Stimulated activated CD4-positive, alpha-beta T cell treated with anti-CD3 and anti-CD28 coated beads, TNF-alpha, amount 100 ng/mL, for 48 hours (primary cell): ENCODE measurements around the gene ADAMTS17.
"Not testable (repeated sequence)": the region's sequence is repeated elsewhere in the genome, so short reads cannot be mapped to it uniquely, and the experiment has no call there.

ENCODE experiments used
- DNase-seq, 3 donors: peaks; one replicate each; pipeline ENCODE4 v3.0.0-alpha.2; 2020; ENCODE audit warnings: low read depth in 3 of 3

Gene ADAMTS17

DNA sequence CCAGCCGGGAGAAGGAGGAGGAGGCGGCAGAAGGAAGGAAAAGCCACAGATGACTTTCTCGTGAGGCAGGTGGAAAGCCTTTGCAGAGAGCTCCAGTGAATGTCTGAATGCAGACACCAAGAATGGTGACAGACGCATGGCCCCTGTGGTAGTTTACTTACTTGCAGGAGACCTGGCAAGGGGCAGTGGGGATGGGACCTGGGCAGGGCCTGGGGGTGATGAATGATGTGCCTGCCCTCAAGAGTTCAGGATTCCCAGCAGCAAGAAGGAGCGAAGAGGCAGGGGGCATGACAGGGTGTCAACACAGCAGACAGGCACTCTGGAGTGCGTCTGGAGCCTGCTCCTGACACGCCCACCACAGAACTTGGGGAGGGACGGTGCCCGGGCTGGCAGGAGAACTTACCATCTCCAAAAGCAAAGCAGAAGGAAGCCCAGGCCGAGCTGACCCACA lies 348.1 kb downstream of the ADAMTS17 start:
- DNase-seq = no peak

DNA sequence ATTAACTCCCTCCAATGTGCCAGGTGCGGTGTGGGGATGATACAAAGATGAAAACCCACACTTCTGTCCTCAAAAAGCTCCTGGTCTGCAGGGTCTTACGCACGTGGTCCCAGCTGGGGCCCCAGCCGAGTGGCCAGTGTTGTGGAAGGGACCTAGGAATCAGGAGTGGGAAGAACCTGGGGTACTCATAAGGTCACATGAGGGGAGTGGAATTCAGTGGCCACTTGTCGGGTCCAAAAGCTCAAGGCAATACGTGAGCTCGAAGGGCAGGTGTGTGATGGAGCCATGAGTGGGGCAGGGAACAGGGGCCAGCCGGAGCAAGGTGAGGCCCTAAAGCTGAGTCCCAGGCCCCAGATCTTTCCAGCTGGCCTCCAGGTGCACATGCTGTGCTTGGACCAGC lies 348.5 kb downstream of the ADAMTS17 start:
- DNase-seq = no peak

DNA sequence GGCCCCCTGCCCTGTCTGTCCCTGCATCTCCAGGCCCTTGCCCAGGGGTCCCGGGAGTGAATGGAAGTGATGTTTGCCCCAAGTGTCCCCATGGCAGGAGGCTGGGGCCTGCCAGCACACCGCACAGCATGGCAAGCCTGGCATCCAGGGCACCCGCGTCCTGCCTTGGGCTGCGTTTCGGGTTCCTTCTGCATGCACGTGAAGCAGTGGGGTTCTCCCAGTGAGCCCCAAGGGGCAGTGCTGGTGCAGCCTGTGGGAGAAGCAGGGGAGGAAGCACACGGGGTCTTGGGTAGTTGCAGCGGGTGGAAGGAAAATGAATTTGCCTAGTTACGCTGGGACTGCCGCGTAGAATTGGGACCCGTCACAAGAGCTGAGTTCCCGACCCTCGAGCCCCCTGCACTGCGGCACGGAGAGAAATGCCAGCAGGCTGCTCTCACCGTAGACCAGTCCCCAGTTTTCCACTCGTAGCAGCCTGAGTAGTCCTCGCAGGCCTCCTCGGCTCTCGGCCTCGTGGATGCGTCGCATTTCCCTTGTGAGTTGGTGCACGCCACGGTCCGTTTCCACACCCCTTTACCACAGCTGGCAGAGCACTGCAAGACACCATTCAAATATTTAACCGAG lies 349.1 kb downstream of the ADAMTS17 start:
- DNase-seq = no peak

DNA sequence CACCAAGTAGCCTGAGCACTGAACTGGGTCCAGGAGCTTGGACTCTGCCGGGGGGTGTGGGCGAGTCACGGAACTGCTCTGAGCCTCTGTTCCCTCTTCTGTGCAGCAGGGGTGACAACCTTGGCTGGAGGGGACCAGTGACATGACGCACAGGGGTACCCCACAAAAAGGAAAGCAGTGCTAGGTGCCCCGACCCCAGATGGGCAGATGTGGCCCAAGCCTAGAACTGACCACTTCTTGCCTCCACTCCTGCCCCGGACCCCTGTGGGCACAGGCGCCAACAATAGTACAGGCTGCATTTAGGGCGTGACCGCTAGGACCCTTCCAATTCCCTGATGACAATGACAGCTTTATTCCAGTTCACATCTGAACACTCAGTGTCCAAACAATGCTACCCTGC lies 352.7 kb downstream of the ADAMTS17 start:
- no peak for DNase-seq

DNA sequence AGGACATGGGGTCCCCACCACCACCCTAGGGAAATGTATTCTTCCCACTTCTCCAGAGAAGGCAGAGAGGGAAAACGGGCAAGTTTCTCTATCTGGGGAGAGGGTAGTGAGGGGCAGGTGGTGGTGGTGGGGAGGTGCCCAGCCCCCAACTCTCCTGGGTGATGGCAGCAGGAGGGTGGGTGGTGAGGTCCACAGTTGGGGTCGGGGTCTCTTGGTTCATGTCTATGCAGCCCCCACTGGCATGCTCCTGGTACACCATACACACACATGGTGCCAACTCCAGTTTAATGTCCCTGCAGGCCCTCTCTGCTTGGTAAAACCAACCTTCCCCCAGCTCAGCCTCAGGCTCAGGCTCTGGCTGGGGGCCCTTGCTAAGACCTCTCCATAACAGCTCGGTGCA lies 354.1 kb downstream of the ADAMTS17 start:
- DNase-seq = no peak

DNA sequence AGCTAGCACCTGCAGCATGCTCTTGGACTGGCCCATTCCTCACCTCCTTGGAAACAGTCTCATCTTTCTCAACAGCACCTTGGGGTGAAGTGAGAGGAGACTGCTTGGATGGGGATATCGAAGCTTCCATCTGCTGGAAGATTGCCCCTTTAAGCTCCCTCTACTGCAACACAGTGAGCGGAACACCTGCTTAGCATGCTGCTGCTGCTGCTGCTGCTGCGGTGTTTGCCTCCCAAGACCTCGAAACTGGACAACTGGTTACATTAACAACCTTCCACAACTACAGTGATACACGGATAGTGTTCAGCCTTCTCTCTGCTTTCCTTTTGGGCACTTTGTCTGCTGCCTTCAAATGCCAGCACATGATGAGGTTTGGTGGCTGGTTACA lies 354.7 kb downstream of the ADAMTS17 start:
- no peak for DNase-seq

DNA sequence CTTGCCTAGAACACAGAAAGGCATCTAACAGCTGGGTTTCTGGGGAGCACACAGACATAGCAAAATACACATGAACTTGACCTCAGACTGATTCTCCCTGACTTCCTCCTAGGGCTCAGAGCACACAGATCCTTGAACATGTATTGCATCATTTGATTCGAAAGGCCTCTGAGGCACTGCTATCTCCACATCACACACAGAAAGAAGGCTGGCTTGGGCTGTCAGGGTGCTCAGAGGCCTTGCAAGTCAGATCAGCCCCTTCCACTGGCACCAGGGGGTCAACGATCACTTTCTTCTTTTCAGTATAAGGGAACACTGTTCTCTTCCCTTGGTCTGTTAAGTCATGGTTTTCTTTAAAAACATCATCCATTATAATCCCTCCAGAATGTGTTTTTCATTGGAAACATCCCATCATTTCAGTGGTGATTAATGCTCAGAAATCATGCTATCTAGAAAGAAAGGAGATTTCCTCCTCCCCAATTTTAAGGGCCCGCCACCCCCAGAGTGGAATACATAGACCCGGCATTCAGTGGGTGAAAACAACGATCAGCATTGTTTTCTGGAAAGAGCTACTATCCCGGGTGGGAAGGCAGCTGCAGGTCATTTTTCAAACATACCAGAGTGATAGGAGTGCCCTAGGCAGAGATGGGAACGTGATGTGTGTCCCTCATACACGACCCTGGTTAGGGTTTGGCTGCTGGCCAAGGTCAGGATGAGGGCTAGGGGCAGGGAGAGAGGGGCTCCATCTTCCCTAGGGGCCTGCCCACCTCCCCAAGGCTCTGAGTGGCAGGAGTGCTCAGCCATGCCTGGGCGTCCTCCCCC lies 355.3 kb downstream of the ADAMTS17 start:
- DNase-seq = no peak

DNA sequence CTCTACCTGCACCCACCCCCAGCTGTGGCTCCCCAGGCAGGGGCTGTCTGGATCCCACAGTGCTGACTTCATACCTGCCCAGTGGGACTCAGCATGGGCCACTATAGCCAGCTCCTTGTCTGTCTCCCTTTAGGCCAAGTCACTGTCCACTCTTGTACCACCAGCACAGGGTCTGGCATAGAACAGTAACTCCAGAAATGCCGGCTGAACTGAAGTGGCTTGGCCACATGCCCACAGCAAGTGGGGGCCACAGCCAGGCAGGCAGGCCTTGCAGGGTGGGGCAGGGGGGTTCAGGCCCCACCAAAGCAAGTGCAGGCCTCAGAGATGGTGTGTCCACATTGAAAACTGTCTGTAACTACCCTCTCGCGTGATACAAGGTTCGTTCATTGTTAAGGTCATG lies 355.9 kb downstream of the ADAMTS17 start:
- no peak for DNase-seq

DNA sequence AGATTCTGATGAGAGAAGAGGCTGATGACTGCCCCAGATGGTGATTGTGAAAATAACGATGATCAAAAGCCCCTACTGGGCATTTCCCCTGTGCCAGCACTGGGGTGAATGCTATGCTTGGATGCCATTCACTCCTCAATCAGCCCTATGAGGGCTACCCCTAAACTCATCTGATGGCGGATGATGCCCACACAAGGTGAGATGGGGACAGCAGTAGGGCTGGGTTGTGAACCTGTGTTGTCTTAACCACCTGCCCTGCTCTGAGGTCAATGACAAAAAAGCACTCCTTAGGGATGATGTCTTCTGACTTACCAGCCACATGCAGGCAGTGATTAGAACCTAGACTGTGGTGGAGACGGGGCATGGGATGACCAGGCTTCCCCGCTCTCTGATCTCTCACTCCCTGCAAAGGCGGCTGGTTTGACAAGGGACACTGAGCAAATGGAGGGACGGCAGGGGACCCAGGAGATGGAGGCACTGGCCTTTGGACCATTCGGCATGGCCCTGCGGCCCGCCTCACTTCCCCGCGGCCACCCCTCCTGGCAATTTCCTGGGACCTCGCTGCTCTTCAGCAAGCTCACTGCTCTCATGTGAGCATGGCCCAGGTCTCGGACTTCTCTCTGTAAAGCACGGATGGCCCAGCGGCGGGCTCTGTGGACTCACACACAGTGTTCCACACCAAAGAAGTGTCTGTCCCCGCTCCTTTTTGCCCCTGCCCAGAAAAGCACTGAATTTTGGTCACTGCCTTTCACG lies 357.1 kb downstream of the ADAMTS17 start:
- DNase-seq = no peak

DNA sequence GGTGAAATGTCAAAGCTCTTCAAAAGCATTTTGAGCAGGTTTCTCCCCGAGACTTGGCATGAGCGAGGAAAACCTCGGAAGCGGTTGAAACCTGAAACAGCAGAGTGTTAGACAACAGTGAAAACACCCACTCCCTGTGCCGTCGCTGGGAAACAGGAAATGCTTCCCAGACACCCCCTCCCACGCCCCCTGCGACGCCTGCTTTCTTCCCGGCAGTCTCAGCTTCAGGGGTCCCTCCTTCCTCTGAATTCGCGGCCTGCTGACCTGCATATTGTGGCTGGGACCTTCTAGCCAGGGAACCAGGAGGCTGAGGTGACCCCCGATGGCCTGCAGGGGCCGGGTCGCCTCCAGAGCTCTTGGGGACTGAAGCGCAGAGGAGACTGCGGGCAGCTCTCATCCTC lies 357.9 kb downstream of the ADAMTS17 start:
- no peak for DNase-seq

DNA sequence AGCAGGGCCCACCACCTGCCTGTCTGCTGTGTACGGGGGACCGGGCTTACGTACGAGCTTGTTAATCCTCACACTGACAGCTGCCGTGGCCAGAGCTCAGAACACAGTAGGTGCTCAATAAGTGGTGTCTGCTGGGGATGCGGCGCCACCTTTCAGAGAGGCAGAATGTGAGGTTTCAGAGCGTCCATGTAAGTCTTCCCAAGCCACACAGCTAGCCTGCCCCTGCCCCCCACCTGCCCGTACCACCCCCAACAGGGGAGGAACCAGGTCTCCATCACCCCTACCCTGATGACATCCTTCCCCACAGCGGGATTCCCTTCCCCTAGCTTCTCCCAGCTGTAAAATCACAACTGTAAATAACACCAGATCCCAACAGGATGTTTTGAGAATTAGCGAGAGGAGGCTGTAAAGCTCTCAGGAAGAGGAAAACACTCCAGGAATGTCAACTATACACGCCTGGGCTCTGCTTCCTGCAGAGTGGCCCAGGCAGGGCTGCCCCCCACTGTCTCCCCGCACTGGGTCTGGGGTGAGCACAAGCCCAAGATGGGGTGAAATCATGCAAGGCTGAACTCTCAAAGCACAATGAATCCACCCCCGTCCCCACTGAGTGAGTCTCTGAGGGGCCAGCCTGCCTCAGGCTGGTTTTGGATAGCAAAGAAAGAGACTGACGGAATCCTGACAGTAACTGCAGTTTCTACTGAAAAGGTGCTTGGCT lies 358.4 kb downstream of the ADAMTS17 start:
- DNase-seq = no peak

DNA sequence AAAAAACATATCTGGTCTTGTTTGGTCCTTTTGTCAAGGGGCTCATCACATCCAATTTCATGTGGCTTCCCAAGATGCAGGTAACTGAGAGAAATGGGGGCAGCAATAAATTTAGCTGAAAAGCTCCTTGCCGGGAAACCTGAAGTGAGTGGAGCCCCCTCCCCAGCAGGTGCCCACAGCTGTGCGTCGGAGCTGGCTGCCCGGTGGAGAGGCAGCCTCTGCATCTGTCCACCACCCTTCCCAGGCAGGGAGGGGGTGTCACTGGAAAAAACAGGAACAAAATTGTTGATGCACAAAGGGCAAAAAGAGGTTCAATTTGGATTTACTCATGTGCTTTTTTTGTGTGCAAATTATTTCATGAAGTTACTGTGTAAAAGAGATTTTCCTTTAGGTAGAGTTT lies 359.1 kb downstream of the ADAMTS17 start:
- no peak for DNase-seq

DNA sequence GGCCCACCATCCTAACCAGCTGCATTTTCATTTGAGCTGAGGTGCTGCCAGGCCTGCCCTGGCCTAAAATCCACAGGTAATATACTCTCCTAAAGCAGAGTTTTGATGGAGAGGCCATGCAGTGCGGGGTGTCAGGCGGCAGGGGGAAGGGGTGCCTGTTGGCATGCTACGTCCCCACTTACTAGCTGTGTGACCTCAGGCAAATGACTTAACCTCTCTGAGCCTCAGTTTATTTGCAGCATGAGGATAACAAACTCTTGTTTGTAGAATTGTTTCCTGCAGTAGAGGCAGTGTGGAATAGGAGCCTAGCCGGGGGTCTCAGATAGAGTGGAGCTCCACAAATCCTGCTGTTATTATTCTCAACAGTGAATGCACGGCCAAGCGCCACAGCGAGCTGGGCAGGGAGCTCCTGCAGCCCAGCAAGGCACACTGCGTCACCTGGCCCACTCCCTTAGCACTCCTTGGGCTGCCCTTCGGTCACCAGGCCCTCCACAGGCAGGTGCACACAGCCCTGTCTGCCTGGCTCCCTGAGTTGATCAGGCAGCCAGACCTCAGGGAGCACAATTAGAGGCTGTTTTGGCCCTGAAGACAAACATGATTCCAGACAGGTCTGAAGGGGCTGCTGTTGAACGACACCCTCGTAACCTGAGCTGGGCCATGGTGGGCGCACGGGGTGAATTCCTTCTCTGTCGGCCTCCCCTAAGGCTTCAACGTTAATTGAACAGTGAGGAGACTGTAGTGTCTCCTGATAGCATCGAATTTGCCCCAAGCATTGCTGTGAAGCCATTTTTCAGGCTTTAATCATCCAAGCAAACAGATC lies 359.7 kb downstream of the ADAMTS17 start:
- no peak for DNase-seq

DNA sequence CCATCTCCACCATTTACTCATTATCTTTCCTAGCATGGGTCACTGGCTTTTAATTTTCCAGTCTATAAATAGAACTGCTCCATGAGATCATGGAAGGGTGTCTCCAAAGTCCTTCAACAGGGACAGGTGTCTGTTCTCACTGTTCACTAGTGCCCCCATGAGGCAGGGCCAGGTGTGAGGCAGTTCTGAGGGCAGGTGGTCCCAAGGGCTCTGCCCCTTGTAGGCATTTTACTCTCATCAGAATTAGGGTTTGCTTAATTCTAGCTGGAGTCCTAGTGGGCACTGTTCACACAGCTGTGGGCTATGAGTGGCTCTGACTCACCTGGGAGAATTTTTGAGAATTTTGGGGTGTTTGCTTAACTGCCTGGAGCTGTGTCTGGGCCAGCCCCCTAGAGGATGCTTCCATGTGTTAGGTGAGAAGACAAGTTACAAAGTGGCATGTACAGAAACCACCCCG lies 360.6 kb downstream of the ADAMTS17 start:
- DNase-seq = no peak

DNA sequence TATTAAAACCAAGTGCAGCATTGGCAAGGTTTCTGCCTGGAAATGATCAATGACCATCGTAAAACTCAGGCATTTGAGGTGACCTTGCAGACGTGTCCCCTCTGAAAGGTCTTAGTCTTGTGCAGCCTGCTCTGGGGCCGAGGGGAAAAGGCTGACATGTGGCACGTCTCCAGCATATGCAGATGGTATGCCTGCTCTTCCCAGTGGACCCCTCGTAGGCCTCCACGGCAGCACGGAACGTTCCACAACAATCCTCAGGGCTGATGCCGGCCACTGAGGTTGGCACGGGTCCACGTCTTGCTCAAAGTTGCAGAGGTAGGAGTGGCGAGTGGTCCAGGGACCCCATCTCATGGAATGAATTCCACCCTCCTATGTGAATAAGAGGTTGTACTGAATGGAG lies 361.0 kb downstream of the ADAMTS17 start:
- DNase-seq = no peak

DNA sequence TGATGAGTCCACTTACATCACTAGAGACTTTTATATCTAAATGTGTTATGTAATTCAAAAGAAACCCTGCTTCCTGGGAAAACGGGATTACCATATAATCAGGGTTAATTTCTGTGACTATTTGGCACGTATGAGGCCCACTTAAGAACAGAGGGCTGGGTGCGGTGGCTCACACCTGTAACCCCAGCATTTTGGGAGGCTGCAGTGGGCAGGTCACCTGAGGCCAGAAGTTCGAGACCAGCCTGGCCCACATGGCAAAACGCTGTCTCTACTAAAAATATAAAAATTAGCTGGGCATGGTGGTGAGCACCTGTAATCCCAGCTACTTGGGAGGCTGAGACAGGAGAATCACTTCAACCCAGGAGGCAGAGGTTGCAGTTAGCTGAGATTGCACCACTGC lies 361.9 kb downstream of the ADAMTS17 start:
- not testable (repeated sequence) for DNase-seq

DNA sequence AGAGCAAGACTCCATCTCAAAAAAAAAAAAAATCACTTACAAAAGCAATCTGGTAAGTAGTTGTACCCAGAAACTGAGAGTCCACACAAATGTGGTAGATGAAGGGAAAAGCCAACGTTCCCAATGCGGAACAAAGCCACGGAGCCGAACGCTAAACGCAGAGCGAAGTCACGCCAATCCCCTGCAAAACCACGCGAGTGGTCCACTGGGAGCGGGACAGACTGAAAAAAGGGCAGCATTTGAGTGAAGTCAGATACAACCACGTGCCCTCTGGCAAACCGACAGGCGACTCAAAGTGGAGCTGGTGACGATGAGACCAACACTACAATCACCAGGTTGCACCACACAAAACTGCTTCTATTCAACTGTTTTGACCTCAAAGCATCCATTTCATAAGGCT lies 362.4 kb downstream of the ADAMTS17 start:
- no peak for DNase-seq

DNA sequence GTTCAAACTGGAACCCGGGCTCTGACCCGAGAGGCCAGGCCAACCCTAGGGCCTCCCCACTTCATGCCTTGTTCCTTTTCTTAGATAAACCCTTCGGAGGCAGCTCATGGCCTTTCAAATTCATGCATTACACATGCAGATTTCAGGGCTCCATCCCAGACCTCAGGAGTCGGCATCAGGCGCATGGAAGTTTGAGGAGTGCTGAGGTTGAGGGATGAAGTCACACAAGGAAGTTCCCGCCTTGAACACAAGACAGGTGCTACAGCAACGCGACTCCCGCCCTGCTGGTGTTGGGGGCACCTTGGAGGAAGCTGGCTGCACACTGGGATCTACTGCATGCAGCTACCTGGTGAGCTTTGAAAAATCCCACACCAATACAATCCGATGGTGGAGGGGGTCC lies 363.3 kb downstream of the ADAMTS17 start:
- no peak for DNase-seq

DNA sequence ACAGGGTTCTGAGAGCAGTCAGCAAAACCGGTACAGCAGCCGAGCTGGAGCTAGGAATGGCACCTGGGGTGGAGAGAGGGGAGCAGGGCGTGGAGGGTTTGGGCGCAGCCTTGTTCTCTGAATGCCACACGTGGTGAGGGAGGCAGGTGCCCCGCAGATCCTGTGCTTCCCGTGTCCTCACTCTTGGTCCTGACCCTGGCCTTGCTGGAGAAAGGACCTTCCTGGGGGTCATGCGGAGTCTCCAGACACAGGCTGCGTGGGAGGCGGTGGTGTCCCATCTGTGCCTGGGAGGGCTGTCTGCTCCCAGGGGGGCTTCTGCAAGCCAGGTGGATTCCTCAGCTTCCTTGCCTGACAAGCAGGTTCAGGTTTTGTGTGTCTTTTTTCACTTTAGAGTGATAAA lies 363.8 kb downstream of the ADAMTS17 start:
- DNase-seq = no peak

DNA sequence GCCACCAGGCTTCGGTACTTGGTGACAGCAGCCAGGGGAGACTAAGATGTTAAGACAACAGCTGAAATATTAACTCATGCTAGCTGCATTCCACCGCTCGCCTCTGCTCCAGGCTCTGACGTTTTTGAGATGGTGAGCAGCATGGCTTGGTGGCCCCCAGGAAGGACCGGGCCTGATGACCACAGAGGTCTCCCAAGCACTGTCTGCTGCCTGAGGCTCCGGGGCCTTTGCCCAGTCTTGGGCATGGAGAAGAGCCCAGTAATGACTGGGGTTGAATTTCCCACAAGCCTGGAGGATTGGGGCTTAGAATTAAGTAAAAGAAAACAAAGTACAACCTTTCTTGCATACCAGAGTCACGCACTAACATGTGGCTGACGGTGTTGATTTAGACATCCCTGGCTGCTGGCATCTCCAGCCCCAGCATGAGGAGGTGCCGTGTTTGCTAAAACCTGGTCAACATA lies 364.9 kb downstream of the ADAMTS17 start:
- no peak for DNase-seq

DNA sequence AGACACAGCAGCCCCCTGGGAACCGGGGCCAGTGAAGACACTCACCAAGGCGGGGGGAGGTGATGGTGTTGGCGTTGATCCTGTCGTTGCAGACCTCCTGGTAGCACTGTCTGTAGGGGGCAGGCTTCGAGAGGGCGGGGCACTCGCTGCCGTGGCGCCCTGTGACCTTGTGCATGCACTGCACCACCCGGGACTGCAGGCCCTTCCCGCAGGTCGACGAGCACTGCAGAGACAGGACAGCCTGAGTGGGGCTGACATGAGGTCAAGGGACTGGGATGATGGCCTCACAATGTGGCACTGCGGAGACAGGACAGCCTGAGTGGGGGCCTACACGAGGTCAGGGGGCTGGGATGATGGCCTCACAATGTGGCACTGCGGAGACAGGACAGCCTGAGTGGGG lies 365.8 kb downstream of the ADAMTS17 start:
- DNase-seq = no peak
